Ecto neural progenitor cell (in vitro differentiated cells): Measurements from ENCODE around the gene PRRG1.
"Not testable (repeated sequence)": the region's sequence is repeated elsewhere in the genome, so short reads cannot be mapped to it uniquely, and the experiment has no call there.

Source experiments
- DNase-seq: peaks from one replicate; pipeline ENCODE4 v3.0.0-alpha.2; 2018; ENCODE audit warnings: low spot score

PRRG1 gene

DNA sequence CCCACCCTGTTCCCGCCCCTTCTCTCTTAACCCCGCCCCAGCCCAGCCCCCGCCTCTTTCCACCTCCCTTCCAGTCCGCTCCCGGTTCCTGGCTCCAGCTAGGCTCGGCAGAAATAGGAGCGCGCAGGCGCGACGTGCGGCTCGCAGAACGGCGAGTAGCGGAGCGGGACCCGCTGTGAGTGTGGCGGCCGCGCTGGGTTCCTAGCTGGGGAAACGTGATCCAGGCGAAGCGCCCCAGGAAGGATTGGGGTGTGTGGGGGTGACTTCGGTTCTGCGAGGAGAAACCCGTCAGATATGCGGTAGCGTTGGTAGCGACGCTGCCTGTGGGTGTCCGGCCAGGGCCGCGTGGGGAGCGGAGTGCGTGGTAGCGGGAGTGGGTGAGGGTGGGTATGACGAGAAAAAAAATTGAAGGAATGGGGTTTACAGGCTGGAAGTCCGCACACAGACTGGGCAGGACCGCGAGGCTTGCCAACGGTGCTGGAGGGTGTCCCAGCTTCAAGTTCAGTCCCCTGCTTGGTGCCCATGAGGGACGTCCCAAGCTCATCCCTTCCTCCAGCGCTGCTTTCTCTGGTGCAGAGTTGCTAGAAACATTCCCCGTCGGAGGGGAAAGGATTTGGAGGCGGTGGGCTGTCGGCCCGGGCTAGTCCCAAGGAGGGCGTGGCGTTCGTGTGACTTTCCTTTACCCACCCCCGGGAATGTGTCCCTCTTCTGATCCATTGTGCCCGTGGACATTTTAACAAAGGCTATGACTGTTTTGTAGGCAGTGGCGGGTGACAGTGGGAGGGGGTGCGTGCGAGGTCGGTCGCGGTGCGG lies at the start of gene PRRG1:
Gene PRRG1 (plus strand): TSS at position 144 of the 813 bp plus-strand sequence. CDS start 56,886 bp downstream, outside the sequence.
- peak; percentile 89 for DNase-seq

DNA sequence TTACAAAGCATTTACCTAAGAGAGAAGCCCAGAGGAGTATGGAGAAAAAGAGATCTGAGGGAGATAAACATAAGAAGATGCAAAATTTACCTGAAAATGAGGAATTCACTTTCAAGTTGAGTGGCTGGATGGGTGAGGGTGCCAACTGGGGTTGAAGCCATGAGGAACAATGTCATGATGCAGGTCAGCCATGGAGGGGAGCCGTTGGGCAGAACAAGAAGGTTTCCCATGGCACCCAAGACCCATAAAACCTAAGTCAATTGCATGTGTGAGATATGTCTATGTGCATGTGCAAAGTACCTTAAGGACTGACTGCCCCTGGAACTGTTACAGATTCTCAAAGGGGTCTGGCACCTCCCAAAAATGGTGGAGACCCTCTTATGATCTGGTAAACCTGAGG lies 46.6 kb upstream of the PRRG1 start:
- DNase-seq, result no peak

DNA sequence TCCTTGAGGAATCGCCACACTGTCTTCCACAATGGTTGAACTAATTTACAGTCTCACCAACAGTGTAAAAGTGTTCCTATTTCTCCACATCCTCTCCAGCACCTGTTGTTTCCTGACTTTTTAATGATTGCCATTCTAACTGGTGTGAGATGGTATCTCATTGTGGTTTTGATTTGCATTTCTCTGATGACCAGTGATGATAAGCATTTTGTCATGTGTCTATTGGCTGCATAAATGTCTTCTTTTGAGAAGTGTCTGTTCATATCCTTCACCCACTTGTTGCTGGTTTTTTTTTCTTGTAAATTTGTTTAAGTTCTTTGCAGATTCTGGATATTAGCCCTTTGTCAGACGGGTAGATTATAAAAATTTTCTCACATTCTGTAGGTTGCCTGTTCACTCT lies 43.9 kb upstream of the PRRG1 start:
- DNase-seq, result not testable (repeated sequence)

DNA sequence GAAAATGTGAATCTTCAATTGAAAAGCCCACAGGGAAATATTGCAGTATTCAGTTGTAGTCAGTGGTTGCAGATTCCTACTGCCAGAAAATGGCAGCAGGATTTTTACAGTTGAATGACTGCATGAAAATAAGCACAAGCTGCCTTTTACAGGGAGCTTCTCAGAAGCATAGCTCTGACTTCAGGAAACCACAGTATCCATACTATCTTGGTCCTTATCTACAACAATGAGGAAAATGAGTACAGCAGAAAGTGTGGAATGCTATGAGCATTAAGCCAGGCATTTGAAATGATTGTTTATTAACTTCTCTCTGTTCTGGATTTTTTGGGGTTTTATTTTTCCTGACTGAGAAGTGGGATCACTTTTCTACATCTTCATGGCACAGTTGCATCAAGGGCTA lies 34.6 kb upstream of the PRRG1 start:
- DNase-seq, result no peak

GRCh38 chrX:37315511-37316248 lies 33.5 kb upstream of the PRRG1 start:
- DNase-seq, result no peak

DNA sequence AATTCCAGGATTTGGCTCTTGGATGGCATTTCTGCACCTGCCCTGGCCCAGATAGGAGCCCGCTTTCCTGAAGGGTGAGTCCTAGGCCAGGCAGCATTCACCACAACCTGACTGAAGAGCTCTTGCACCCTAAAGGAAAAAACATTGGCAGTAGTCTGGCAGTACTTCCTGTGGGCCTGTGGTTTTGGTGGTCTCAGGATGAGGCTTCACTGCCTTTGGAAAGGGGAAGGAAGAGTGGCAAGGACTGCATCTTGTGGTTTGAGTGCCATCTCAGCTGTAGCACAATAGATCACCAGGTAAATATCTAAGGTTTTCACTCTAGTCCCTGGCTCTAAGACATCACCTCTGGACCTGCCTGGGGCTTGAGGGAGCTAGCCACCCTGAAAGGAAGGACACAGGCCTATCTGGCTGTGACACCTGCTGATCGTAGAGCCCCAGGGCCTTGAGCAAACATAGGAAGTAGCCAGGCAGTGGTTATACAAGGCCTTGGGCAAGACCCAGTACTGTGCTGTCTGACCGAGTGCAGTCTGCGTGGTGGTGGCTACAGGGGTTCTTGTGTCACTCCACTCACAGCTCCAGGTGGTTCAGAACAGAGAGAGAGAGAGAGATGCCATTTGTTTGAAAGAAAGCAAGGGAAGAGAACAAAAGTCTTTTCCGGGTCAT lies 28.5 kb upstream of the PRRG1 start:
- DNase-seq, result no peak

- no peak for DNase-seq
Observed at GRCh38 chrX:37330642-37331041, 18.5 kb upstream of the PRRG1 start.

DNA sequence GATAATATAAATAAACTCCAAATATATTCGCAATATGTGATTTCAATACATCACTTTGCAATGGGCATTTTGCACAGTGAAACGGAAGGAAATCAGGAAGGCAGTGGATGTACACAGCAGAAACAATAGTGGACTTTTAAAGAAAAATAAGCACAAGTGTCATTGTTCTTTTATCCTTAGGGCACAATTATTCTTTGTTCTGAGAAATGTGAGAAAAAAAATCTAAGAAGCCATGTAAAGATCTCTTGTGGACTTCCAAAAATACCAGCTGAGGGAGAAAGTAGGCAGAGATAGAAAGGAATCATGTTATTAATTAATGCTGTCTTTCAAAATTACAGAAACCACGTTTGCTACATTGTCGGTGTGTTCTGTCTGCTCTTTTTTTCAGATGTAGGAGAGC lies 17.6 kb upstream of the PRRG1 start:
- DNase-seq, result no peak

GRCh38 chrX:37332055-37332454 lies 17.1 kb upstream of the PRRG1 start:
- no peak for DNase-seq

- DNase-seq, result no peak
Observed at GRCh38 chrX:37332987-37333658, 16.0 kb upstream of the PRRG1 start.

DNA sequence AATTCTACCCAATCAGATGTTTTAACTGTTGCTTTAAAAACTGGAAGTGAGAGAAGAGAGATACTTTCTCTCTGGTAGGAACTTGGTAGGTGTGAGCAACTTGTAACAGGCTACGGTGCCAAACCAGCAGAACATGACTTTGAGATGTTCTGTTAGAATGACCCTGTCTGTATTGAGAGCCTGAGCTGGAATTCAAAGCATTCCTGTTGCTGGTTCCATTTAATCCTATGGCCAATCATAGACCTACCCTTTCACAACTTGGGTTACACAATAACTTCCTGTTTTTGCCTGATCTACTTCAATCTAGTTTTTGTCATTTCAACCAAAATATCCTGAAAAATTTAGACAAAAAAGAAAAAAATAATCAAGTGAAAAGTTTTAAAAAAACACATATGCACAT lies 1.7 kb upstream of the PRRG1 start:
- DNase-seq, result no peak

- DNase-seq, result no peak
Observed at GRCh38 chrX:37348231-37348970, 763 bp upstream of the PRRG1 start.

GRCh38 chrX:37348971-37349220 lies 268 bp upstream of the PRRG1 start:
- no peak for DNase-seq

GRCh38 chrX:37350034-37350365 lies 836 bp downstream of the PRRG1 start:
- no peak for DNase-seq

DNA sequence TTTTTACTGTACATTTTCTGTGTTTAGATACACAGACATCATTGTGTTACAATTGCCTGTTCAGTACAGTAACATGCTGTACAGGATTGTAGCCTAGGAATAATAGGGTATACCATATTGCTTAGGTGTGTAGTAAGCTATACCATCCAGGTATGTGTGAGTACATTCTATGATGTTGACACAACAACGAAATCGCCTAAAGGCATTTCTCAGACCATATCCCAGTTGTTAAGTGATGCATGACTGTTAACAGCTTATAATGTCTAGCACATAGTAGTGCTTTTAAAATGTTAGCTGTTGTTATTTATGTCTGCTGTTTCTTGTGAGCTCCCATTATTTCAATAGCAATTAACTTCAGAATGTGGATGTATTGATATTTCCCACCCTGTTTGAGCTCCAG lies 4.5 kb downstream of the PRRG1 start:
- no peak for DNase-seq

DNA sequence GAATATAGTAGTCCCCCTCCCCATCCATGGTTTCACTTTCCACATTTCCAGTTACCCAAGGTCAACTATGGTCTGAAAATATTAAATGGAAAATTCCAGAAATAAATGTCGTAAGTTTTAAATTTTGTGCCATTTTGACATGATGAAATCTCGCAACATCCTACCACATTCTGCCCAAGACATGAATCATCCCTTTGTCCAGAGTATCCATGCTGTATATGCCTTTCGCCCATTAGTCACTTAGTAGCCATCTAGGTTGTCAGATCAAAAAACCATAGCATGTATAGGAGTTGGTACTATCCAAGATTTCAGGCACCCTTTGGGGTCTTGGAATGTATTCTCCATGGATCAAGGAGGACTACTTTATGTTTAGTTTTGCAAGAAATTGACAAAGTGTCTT lies 8.3 kb downstream of the PRRG1 start:
- DNase-seq, result no peak

GRCh38 chrX:37361596-37361995 lies 12.4 kb downstream of the PRRG1 start:
- DNase-seq, result no peak

DNA sequence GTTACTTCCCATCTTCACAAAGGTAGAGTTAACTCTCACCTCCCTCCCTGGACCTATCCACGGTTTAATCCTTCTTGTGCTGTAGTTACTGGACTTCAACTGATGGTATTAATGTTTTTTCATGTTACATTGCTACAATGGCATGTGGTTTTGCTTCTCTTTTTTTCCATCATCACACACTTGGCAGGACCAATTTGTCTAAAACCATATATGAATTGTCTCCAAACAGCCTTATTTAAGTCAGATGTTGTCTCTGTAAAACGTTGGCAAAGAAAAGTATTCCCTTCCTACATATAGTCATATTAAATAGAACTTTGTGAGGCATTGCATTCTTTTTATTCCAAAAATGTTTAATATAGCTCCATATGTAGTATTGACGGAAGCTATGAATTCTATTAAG lies 15.5 kb downstream of the PRRG1 start:
- no peak for DNase-seq

DNA sequence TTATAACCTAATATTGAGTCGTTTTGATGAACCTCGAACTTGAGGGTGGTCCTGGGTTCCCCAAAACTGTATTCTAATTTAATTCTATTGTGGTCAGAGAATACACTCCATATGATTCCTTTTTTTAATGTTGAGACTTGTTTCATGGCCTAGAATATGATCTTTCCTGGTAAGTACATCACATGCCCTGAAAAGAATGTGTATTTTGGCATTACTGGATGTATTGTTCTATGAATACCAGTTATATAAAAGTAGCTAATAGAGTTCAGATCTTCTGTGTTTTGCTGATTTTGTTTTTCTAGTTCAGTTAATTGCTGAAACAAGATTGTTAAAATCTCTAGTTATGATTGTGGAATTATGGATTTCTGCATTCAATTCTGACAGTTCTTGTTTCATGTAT lies 18.8 kb downstream of the PRRG1 start:
- no peak for DNase-seq

DNA sequence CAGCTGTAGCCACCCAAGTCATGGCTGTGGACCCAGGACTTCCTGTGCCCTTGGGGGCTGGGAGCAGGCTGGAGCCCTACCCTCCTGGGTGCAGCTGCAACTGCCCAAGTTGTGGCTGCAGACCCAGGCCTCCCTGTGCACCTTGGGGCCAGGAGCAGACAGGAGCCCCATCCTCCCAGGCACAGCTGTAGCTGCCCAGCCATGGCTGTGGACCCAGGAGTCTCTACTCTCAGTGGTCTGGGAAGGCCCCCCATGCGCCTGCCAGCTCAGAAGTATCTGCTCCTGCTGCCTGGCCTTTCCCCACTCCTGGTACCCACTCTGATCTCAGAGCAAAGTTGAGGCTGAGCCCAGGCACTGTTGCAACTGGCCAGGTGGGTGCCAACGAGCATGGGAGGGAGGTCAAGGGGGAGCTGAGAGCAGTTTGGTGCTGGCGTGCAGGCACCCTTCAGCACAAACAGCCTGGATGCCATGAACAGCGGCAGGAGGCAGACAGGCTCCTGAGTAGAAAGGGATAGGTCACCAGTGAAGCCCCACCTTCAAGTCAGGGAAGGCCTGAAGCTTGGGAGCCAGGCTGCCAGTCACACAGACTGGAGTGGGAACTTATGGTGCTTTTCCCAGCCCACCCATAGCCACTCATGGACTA lies 21.5 kb downstream of the PRRG1 start:
- no peak for DNase-seq

DNA sequence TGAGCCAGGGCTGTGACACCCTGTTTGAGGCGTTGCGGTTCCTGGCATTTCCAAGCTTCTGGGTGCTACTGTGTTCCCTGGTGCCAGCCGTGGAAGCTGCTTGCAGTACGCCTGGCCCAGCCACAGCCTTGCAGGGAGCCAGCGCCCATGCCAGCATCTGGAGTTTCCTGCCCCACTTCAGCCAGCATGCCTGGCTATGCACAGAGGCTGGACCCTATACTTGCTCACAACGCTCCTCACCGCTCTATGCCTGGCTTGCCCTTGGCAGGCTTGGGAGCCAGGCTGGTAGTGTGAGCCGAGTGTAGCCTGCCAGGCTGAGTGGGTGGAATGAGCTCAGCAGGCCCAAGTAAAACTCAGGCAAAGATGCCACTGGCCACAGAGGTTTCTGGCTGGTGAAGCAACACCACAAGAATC lies 22.4 kb downstream of the PRRG1 start:
- no peak for DNase-seq

DNA sequence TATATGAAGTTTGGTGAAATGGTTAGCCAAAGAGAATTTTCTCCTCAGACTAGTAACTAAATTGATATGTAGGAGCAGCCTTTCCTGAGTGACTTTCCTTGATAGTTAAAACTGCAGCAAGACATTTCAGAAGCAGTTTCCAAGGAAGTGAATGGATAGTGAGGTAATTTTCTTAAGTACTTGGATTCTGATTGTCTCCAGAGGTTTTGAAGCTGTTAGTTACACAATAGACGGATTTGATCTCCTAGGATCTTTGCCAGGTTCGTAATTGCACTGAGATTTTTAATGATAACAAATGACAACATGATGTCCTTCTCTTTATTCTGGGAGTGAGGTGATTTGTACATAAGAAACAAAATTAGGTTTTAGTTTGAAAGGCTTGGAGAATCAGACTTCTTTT lies 29.2 kb downstream of the PRRG1 start:
- DNase-seq, result no peak
